ENCODE measurements around the gene PIP4K2A.

The PIP4K2A gene

GRCh38 chr10:22667093-22667480 lies 47.3 kb downstream of the PIP4K2A start:
- no peaks in the 10 kb centered on the region for H3K36me3 ChIP-seq (ENCODE audit: insufficient read depth, insufficient read length, low read length)
- H3K9me3 ChIP-seq (ENCODE audit: insufficient read depth, low read length) = no peaks in the 10 kb centered on the region
- H3K9ac ChIP-seq (ENCODE audit: insufficient read length, low read depth) = no peak overlapping the region
- H3K4me3 ChIP-seq (ENCODE audit: insufficient read length, low read depth) = no peak overlapping the region
- no peaks in the 10 kb centered on the region for H3K4me1 ChIP-seq (ENCODE audit: insufficient read depth, insufficient read length)
- no peaks in the 10 kb centered on the region for H3K27me3 ChIP-seq (ENCODE audit: insufficient read depth, insufficient read length)
- no peak for TF ChIP-seq ZNF274 (IDR thresholded peaks at IDR 0.05; ENCODE audit: low read depth, low read length)
- no peak for TF ChIP-seq SUZ12 (IDR thresholded peaks at IDR 0.05; ENCODE audit: extremely low read depth, insufficient read depth, insufficient read length)
- TF ChIP-seq YY1 (IDR thresholded peaks at IDR 0.05; ENCODE audit: insufficient read depth, insufficient read length) = no peak
- no peak for DNase-seq (ENCODE audit: low read depth, low spot score)

DNA sequence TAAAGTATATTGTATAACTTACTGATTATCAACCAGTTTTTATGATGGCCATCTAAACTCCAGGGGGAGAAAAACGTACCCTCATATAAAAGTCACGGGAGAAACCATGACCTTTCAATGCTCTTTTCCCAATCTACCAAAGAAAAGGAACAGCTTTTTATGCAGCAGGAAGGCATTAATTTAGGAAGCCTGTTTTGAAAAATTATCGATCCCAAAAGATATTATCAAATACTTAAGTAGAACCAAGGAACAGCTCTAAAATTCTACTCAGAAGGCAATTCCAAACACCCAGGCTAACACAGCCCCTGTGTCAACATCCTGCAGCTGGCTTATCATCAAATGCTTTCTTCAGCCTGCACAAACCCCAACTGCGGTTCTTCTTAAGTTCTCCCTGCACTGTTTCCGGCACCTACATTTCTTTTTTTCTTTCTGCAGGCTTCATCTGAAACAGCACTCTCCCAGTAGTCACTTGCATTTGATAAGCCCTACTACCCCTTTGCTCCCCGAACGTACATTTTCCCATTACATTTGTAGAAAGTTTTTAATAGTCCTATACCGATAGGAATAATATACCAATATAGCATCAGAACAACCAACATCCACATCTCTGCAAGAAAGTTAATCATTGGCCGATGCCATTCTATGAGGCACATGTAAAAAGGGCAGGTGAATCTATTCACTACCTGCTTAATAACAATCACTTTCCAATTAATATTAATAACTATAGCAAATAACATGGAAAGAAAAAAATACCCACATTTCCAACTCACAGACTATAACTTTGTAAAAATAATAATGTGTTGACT lies 47.9 kb downstream of the PIP4K2A start:
- no peak for DNase-seq (ENCODE audit: low read depth, low spot score)
- TF ChIP-seq ZNF274 (IDR thresholded peaks at IDR 0.05; ENCODE audit: low read depth, low read length) (no peak), YY1 (IDR thresholded peaks at IDR 0.05; ENCODE audit: insufficient read depth, insufficient read length) (no peak), SUZ12 (IDR thresholded peaks at IDR 0.05; ENCODE audit: extremely low read depth, insufficient read depth, insufficient read length) (no peak)
- Histone ChIP-seq H3K4me1 (ENCODE audit: insufficient read depth, insufficient read length) (no peaks in the 10 kb centered on the region), H3K4me3 (ENCODE audit: insufficient read length, low read depth) (no peak overlapping the region), H3K36me3 (ENCODE audit: insufficient read depth, insufficient read length, low read length) (no peaks in the 10 kb centered on the region), H3K27me3 (ENCODE audit: insufficient read depth, insufficient read length) (no peaks in the 10 kb centered on the region), H3K9ac (ENCODE audit: insufficient read length, low read depth) (no peak overlapping the region), H3K9me3 (ENCODE audit: insufficient read depth, low read length) (no peaks in the 10 kb centered on the region)

- no peak for DNase-seq (ENCODE audit: low read depth, low spot score)
- Histone ChIP-seq H3K4me3 (ENCODE audit: insufficient read length, low read depth) (no peak overlapping the region), H3K4me1 (ENCODE audit: insufficient read depth, insufficient read length) (no peaks in the 10 kb centered on the region), H3K36me3 (ENCODE audit: insufficient read depth, insufficient read length, low read length) (no peaks in the 10 kb centered on the region), H3K9me3 (ENCODE audit: insufficient read depth, low read length) (no peaks in the 10 kb centered on the region), H3K27me3 (ENCODE audit: insufficient read depth, insufficient read length) (no peaks in the 10 kb centered on the region), H3K9ac (ENCODE audit: insufficient read length, low read depth) (no peak overlapping the region)
- TF ChIP-seq SUZ12 (IDR thresholded peaks at IDR 0.05; ENCODE audit: extremely low read depth, insufficient read depth, insufficient read length) = no peak
Observed at GRCh38 chr10:22665329-22665728, 49.0 kb downstream of the PIP4K2A start.

DNA sequence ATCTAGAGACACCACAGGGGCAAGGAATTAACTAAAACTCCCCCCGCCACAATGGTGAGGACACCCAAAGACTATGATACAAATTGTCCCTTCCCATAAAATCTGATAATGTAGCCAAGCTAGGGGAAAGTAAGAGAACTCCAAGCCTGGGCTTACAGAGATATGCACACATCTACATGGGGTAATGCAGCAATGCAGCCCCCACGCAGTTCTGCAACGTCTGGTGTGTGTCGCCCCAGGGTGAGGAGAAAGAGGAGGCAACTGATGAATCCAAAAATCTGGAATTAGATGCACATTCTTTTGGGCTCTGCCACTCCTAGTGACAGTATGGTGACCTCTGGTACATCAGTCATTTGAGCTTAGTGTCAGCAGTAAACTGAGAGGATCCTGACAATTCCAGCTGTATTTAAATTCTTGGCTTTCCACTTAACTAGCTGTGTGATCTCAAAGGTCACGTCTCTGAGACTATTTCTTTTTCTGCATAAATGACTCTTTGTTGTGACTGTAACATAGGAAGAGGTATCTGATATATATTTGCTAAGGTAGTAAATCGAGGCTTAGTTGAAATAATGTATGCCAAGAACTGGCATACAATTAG lies 51.5 kb downstream of the PIP4K2A start:
- DNase-seq (ENCODE audit: low read depth, low spot score) = no peak
- Histone ChIP-seq H3K27me3 (ENCODE audit: insufficient read depth, insufficient read length) (no peaks in the 10 kb centered on the region), H3K9ac (ENCODE audit: insufficient read length, low read depth) (no peak overlapping the region), H3K9me3 (ENCODE audit: insufficient read depth, low read length) (no peaks in the 10 kb centered on the region), H3K4me1 (ENCODE audit: insufficient read depth, insufficient read length) (no peaks in the 10 kb centered on the region), H3K4me3 (ENCODE audit: insufficient read length, low read depth) (no peak overlapping the region), H3K36me3 (ENCODE audit: insufficient read depth, insufficient read length, low read length) (no peaks in the 10 kb centered on the region)
- no peak for TF ChIP-seq YY1 (IDR thresholded peaks at IDR 0.05; ENCODE audit: insufficient read depth, insufficient read length)
- no peak for TF ChIP-seq ZNF274 (IDR thresholded peaks at IDR 0.05; ENCODE audit: low read depth, low read length)
- TF ChIP-seq SUZ12 (IDR thresholded peaks at IDR 0.05; ENCODE audit: extremely low read depth, insufficient read depth, insufficient read length) = no peak

DNA sequence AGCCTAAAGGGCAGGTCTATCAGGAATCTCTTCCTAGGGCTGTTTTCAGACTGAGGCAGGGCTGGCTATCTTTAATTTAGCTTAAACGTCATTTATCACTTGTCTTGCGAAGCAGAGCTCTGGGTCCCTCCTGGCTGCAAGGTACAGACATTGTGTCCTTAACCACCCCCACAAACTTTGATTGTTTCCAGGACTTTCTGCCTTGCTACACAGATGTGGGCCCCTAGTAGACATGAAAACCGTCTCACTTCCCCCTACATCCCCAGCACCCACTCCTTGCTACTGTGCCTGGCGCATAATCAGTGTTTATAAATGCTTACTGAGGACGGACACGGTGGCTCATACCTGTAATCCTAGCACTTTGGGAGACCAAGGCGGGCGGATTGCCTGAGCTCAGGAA lies 54.5 kb downstream of the PIP4K2A start:
- no peaks in the 10 kb centered on the region for H3K9me3 ChIP-seq (ENCODE audit: insufficient read depth, low read length)
- H3K4me3 ChIP-seq (ENCODE audit: insufficient read length, low read depth) = no peak overlapping the region
- DNase-seq (ENCODE audit: low read depth, low spot score) = no peak
- no peak for TF ChIP-seq YY1 (IDR thresholded peaks at IDR 0.05; ENCODE audit: insufficient read depth, insufficient read length)
- TF ChIP-seq SUZ12 (IDR thresholded peaks at IDR 0.05; ENCODE audit: extremely low read depth, insufficient read depth, insufficient read length) = no peak
- no peak for TF ChIP-seq ZNF274 (IDR thresholded peaks at IDR 0.05; ENCODE audit: low read depth, low read length)
- no peaks in the 10 kb centered on the region for H3K27me3 ChIP-seq (ENCODE audit: insufficient read depth, insufficient read length)
- no peaks in the 10 kb centered on the region for H3K36me3 ChIP-seq (ENCODE audit: insufficient read depth, insufficient read length, low read length)
- H3K4me1 ChIP-seq (ENCODE audit: insufficient read depth, insufficient read length) = no peaks in the 10 kb centered on the region
- H3K9ac ChIP-seq (ENCODE audit: insufficient read length, low read depth) = no peak overlapping the region

DNA sequence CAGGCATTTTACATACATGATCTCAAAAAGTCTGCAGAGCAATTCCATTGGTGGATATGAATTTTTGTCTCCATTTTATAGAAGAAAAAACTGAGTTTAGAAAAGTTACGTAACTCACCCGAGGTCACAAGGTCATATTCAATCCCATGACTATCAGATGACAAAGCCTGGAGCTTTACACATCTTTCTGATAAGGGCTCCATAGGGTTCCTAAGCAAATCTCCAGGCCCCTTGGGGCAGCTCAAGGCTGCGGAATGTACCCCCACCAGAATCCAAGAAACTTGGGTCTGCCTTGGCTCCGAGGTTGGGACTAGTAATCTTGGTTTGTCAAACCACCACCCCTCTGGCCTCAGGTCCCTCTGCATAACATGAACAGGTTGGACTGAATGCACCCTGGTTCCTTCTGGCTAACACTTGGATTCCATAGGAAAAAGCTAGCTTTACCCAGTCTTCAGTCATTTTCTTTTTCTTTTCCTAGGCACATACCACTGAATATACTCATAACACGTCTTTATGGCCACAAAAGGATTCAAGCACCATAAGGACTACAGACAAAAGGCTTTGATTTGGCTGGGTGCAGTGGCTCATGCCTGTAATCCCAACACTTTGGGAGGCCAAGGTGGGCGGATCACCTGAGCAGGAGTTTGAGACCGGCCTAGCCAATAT lies 55.5 kb downstream of the PIP4K2A start:
- Histone ChIP-seq H3K9me3 (ENCODE audit: insufficient read depth, low read length) (no peaks in the 10 kb centered on the region), H3K9ac (ENCODE audit: insufficient read length, low read depth) (no peak overlapping the region), H3K27me3 (ENCODE audit: insufficient read depth, insufficient read length) (no peaks in the 10 kb centered on the region), H3K4me1 (ENCODE audit: insufficient read depth, insufficient read length) (no peaks in the 10 kb centered on the region), H3K4me3 (ENCODE audit: insufficient read length, low read depth) (no peak overlapping the region), H3K36me3 (ENCODE audit: insufficient read depth, insufficient read length, low read length) (no peaks in the 10 kb centered on the region)
- no peak for DNase-seq (ENCODE audit: low read depth, low spot score)
- TF ChIP-seq ZNF274 (IDR thresholded peaks at IDR 0.05; ENCODE audit: low read depth, low read length) (no peak), SUZ12 (IDR thresholded peaks at IDR 0.05; ENCODE audit: extremely low read depth, insufficient read depth, insufficient read length) (no peak), YY1 (IDR thresholded peaks at IDR 0.05; ENCODE audit: insufficient read depth, insufficient read length) (no peak)

GRCh38 chr10:22657566-22658225 lies 56.7 kb downstream of the PIP4K2A start:
- DNase-seq (ENCODE audit: low read depth, low spot score) = no peak
- H3K4me3 ChIP-seq (ENCODE audit: insufficient read length, low read depth) = no peak overlapping the region
- no peaks in the 10 kb centered on the region for H3K36me3 ChIP-seq (ENCODE audit: insufficient read depth, insufficient read length, low read length)
- TF ChIP-seq YY1 (IDR thresholded peaks at IDR 0.05; ENCODE audit: insufficient read depth, insufficient read length) (no peak), SUZ12 (IDR thresholded peaks at IDR 0.05; ENCODE audit: extremely low read depth, insufficient read depth, insufficient read length) (no peak), ZNF274 (IDR thresholded peaks at IDR 0.05; ENCODE audit: low read depth, low read length) (no peak)
- H3K9ac ChIP-seq (ENCODE audit: insufficient read length, low read depth) = no peak overlapping the region
- no peaks in the 10 kb centered on the region for H3K27me3 ChIP-seq (ENCODE audit: insufficient read depth, insufficient read length)
- H3K4me1 ChIP-seq (ENCODE audit: insufficient read depth, insufficient read length) = no peaks in the 10 kb centered on the region
- H3K9me3 ChIP-seq (ENCODE audit: insufficient read depth, low read length) = no peaks in the 10 kb centered on the region
